ENCODE results near the gene UBL7.
A peak's percentile ranks its signal among the peaks of the same experiment; 100 is the strongest.

The UBL7 gene

DNA sequence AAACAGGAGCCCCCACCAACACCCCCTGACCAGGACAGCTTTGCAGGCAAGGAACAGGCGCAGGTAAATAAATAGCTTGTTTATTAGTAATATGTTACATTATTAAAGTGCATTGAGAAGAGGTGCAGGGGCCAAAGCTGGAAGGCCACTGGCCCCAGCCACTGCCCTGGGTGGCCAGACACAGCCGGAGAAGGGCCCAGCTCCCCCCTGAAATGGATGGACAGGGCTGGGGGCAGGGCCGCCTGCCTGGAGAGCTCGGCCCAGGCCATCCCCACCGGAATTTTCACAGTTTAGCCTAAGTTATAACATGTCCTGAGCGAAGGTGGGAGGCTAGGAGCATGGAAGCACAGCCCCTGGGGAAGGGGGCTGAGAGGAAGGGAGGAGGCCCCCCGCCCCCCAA, 51.7 kb downstream of the UBL7 start:
- Mint-ChIP-seq H3K27me3 (no peaks in the 10 kb centered on the region), H3K4me3 (no peak overlapping the region), H3K9me3 (no peaks in the 10 kb centered on the region), H3K27ac (peak overlapping the region in 1 of 2 donors; percentile 52), H3K36me3 (ENCODE audit: insufficient read depth) (peaks cover 11% of the 10 kb centered on the region), H3K4me1 (ENCODE audit: low read depth in 2 of 2) (peaks cover 3 to 4% of the 10 kb centered on the region in 2 donors)
- DNase-seq, result no peak
- ATAC-seq (replicated peaks), result no peak

DNA sequence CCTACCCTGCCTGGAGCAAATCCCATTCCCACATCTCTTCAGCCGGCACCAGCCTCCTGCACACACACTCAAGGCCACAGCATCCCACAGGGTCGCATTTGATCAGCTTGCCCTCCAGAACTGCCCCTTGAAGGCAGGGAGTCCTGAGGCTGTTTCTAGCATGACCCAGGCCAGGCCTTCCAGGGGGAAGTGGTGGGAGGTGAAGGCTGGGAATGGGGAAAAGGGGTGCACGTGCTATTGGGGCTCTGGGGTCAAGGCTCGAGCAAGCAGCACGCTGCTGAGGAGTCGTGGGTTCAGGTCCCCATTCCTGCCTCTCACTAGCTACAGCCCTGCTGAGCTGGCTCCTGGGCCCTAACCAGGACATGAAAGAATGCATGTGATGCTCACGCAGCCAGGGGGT, 52.1 kb downstream of the UBL7 start:
- Mint-ChIP-seq H3K9me3 (no peaks in the 10 kb centered on the region), H3K27ac (peak overlapping the region in 1 of 2 donors; percentile 52), H3K36me3 (ENCODE audit: insufficient read depth) (peaks cover 11% of the 10 kb centered on the region)

DNA sequence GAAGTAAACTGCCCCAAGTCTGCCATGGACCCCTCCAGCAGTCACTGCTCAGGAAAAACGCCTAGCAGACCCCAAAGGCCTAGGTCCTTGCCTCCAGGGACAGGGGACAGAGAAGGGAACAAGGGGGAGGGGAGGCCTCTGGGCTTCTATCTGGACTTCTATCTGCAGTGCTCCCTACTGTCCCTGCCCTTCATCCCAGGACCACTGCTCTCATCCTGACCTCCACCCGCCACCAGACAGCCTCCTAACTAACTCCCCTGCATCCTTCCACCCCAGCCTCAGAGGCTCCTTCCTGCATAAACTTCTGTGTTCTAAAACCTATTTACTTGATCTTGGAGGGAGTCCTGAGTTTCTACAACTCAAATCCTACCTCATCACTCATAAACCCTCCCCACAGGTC, 52.6 kb downstream of the UBL7 start:
- peak overlapping the region in 1 of 2 donors; percentile 52 for H3K27ac Mint-ChIP-seq
- no peak overlapping the region for H3K4me3 Mint-ChIP-seq
- H3K9me3 Mint-ChIP-seq, result no peaks in the 10 kb centered on the region
- peaks cover 8 to 13% of the 10 kb centered on the region in 2 donors for H3K4me1 Mint-ChIP-seq (ENCODE audit: low read depth in 2 of 2)
- H3K36me3 Mint-ChIP-seq (ENCODE audit: insufficient read depth), result peaks cover 11% of the 10 kb centered on the region
- H3K27me3 Mint-ChIP-seq, result no peaks in the 10 kb centered on the region
- DNase-seq, result no peak
- no peak for ATAC-seq (replicated peaks)

More for the DNA sequence above, 52.1 kb downstream of the UBL7 start:
- Mint-ChIP-seq H3K4me1 (ENCODE audit: low read depth in 2 of 2) (peaks cover 3 to 9% of the 10 kb centered on the region in 2 donors), H3K4me3 (no peak overlapping the region), H3K27me3 (no peaks in the 10 kb centered on the region)
- ATAC-seq (replicated peaks) (no peak), DNase-seq (no peak)

GRCh38 chr15:74406992-74407705, 53.8 kb downstream of the UBL7 start:
- Mint-ChIP-seq H3K36me3 (ENCODE audit: insufficient read depth) (peaks cover 11% of the 10 kb centered on the region), H3K27ac (peak overlapping the region; percentile 17 to 52), H3K27me3 (no peaks in the 10 kb centered on the region), H3K9me3 (no peaks in the 10 kb centered on the region), H3K4me3 (no peak overlapping the region), H3K4me1 (ENCODE audit: low read depth in 2 of 2) (peaks cover 20 to 25% of the 10 kb centered on the region in 2 donors)
- no peak for ATAC-seq (replicated peaks)
- DNase-seq, result no peak

GRCh38 chr15:74406517-74406916, 54.4 kb downstream of the UBL7 start:
- H3K9me3 Mint-ChIP-seq, result no peaks in the 10 kb centered on the region
- ATAC-seq (replicated peaks) (no peak), DNase-seq (no peak)
- no peak overlapping the region for H3K4me3 Mint-ChIP-seq
- peaks cover 11% of the 10 kb centered on the region for H3K36me3 Mint-ChIP-seq (ENCODE audit: insufficient read depth)
- H3K27me3 Mint-ChIP-seq, result no peaks in the 10 kb centered on the region
- peaks cover 26 to 32% of the 10 kb centered on the region in 2 donors for H3K4me1 Mint-ChIP-seq (ENCODE audit: low read depth in 2 of 2)
- peak overlapping the region; percentile 17 to 52 for H3K27ac Mint-ChIP-seq

GRCh38 chr15:74405823-74406222, 55.1 kb downstream of the UBL7 start:
- DNase-seq, result no peak
- Mint-ChIP-seq H3K4me3 (no peak overlapping the region), H3K27ac (peak overlapping the region; percentile 17 to 76), H3K36me3 (ENCODE audit: insufficient read depth) (peaks cover 9% of the 10 kb centered on the region), H3K4me1 (ENCODE audit: low read depth in 2 of 2) (peaks cover 32 to 38% of the 10 kb centered on the region in 2 donors), H3K9me3 (no peaks in the 10 kb centered on the region), H3K27me3 (no peaks in the 10 kb centered on the region)
- no peak for ATAC-seq (replicated peaks)

DNA sequence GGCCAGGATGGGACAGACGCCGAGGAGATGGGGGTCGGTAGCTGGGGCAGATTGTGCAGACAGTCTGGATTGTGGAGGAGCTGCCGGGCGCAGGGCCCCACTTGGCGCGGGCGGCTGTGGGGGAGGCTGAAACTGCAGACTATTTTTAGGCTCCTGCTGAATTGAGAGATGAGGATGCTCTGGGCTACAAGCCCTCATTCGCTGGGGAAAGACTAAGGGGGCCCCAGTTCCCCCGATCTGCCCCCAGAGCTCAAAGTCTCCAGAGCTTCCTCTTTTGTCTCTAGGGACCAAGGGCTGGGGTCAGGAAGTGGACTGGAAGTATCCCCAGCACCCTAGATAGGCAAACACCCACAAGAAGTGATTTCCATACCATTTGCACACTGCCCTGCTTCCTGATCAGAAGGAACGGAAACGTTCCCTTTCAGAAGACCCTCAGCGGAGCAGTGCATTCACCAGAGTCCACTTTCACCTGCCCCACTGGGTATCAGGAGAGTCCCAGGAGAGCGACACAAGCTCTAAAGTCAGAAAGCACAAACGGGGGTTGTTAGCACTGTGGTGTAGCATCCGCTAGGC, 56.9 kb downstream of the UBL7 start:
- Mint-ChIP-seq H3K27me3 (no peaks in the 10 kb centered on the region), H3K36me3 (ENCODE audit: insufficient read depth) (peaks cover 5% of the 10 kb centered on the region), H3K9me3 (no peaks in the 10 kb centered on the region), H3K4me3 (peak overlapping the region; percentile 1 to 18), H3K4me1 (ENCODE audit: low read depth in 2 of 2) (peaks cover 40 to 52% of the 10 kb centered on the region in 2 donors), H3K27ac (peak overlapping the region; percentile 20 to 46)
- DNase-seq, result no peak
- no peak for ATAC-seq (replicated peaks)

DNA sequence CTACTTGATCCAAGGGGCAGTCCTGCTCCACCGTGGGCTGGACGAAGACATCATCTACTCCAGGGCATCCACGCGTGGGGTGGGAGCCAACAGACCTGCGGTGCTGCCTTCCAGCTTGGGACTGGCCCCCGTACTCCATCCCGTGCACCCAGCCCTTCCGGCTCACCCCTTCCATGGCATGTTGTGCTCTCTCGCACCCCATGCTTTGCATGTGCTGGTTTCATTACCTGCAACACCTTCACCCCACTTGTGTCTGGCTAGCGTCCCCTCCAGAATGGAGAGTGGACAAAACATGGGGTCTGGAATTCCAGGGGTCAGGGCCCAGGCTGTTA, 57.4 kb downstream of the UBL7 start:
- Mint-ChIP-seq H3K4me1 (ENCODE audit: low read depth in 2 of 2) (peaks cover 40 to 56% of the 10 kb centered on the region in 2 donors), H3K9me3 (no peaks in the 10 kb centered on the region), H3K4me3 (peak overlapping the region; percentile 1 to 62), H3K27me3 (no peaks in the 10 kb centered on the region), H3K27ac (peak overlapping the region; percentile 20 to 39), H3K36me3 (ENCODE audit: insufficient read depth) (peaks cover 3% of the 10 kb centered on the region)
- DNase-seq (no peak), ATAC-seq (replicated peaks) (no peak)

DNA sequence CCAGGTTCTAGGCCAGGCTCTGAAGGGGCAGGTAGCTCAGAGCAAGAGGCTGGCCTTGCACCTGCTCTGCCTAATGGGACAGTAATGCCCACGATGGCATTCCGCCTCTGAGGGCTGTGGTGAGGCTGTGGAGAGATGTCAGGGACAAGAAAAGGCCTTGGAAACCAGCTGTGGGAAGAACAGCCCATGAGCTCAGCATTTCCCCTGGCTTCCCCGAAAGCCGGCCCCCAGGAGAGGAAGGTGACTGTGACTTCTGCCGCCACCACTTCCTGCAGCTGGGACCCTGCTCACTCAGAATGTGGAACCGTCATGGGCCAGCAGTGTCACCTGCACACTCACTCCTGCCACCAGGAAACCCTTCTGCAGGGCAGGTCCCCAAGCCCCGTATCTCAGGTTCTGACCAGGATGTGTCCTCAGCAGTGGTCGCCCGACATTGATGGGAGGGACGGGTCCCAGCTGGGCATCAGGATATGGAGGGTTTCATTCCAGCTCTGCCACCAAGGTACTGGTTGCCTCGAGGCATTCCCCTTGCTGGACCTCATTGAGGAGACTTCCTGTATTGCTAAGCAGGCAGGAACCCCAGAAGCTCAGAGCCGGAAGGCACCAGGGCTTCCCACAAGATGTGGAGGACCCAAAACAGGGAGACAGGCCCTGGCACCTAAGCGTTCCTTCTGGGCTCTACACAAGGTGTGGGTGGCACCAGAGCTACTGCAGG, 57.9 kb downstream of the UBL7 start:
- Mint-ChIP-seq H3K4me1 (ENCODE audit: low read depth in 2 of 2) (peaks cover 38 to 58% of the 10 kb centered on the region in 2 donors), H3K27me3 (no peaks in the 10 kb centered on the region), H3K4me3 (peak overlapping the region; percentile 1 to 62), H3K9me3 (no peaks in the 10 kb centered on the region), H3K27ac (peak overlapping the region; percentile 20 to 39), H3K36me3 (ENCODE audit: insufficient read depth) (peaks cover 3% of the 10 kb centered on the region)
- DNase-seq (peak in 2 of 3 experiments; percentile 23 to 24), ATAC-seq (replicated peaks) (peak; percentile 66)

DNA sequence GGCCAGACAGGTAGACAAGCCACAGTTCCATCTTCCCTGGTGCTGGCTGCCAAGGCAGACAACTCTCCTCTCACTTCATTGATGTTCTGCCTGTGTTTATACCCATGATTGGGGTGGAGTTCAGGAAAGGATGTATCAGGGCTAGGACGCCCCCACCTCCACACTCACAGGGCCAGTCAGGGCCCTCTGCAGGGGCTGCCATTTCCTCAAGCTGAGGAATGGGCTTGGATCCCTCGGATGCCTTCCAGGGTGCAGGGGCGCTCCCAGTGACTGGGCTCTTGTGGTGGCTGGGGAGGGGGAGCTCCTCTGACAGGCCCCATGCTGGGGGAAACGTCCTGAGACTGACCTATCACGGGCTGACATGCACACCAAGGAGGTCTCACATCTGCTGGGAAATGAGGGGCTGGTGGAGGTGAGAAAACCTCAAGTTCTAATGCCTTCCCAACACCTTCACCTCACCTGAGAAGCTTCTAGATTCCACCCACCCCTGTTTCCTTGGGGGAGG, 58.6 kb downstream of the UBL7 start:
- Mint-ChIP-seq H3K36me3 (ENCODE audit: insufficient read depth) (peaks cover 3% of the 10 kb centered on the region), H3K27ac (peak overlapping the region; percentile 20 to 39), H3K4me1 (ENCODE audit: low read depth in 2 of 2) (peaks cover 40 to 65% of the 10 kb centered on the region in 2 donors), H3K27me3 (no peaks in the 10 kb centered on the region), H3K9me3 (no peaks in the 10 kb centered on the region), H3K4me3 (peak overlapping the region; percentile 1 to 62)
- ATAC-seq (replicated peaks), result peak; percentile 30
- no peak for DNase-seq

DNA sequence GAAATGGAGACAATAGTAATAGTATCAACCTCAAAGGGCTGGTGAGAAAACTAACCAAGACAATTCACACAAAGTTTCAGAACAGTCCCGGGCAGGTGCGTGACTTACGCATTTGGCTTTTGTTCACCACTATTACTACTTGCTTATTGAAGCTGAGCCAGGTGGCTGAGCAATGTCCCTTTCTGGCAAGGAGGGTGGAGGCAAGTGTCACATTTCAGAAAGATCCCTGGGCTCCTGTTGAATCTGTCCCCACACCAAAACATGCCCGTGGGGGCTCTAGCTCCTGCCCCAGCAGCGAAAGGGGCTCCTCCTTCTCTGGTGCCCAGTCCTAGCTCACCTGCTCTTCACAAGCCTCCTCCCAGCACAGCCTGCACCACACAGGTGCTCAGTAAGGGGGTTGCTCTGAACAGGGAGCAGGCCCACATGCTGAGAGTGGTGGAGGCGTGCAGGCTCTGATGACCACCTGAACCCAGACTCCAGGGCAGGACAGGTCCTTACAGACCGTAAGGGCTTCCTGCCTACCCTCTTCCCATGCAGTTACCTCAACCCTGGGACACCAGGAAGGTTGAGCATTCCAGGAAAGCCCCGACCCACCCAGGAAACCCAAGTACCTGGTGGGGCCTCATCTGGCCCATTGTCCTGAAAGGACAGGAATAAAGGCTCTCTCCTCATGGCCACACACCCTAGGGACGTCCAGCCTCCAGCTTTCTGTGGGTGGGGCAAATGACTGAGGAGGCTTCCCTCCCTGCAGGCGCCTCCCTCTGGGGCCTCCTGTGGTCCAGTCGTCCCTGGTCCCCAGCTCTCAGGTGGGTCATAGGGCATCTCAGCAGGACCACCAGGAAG, 59.8 kb downstream of the UBL7 start:
- Mint-ChIP-seq H3K27ac (peak overlapping the region; percentile 20 to 39), H3K27me3 (no peaks in the 10 kb centered on the region), H3K4me1 (ENCODE audit: low read depth in 2 of 2) (peaks cover 43 to 69% of the 10 kb centered on the region in 2 donors), H3K4me3 (peak overlapping the region; percentile 1 to 62), H3K9me3 (no peaks in the 10 kb centered on the region), H3K36me3 (ENCODE audit: insufficient read depth) (peaks cover 3% of the 10 kb centered on the region)
- peak; percentile 24 for ATAC-seq (replicated peaks)
- peak in 1 of 3 experiments; percentile 10 for DNase-seq

- Mint-ChIP-seq H3K36me3 (ENCODE audit: insufficient read depth) (peaks cover 3% of the 10 kb centered on the region), H3K27ac (peak overlapping the region; percentile 20 to 39), H3K27me3 (no peaks in the 10 kb centered on the region), H3K4me3 (peak overlapping the region; percentile 62 to 67), H3K4me1 (ENCODE audit: low read depth in 2 of 2) (peaks cover 43 to 69% of the 10 kb centered on the region in 2 donors), H3K9me3 (no peaks in the 10 kb centered on the region)
- no peak for DNase-seq
- peak; percentile 13 for ATAC-seq (replicated peaks)
Measured at GRCh38 chr15:74400313-74400860, 60.6 kb downstream of the UBL7 start.
